ENCODE results near the gene GJE1.

Gene GJE1

DNA sequence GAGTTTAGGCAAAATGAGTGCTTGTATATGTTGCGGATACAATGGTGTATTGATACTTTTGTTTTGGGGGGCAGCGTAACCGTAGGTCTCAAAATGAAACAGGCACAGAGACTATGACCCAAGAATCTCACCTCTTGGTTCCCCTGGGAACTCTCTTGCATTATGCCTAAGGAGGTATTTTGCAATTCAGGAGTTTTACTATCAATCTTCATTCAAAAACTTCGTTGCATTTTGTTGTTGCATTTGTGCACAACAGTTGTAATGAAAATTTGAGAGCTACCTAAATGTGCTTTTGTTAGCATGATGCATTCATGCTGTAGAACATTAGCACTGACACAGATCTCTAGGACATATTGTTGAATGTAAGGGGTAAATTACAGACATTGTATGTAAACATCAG, 32.5 kb downstream of the GJE1 start:
- DNase-seq (ENCODE audit: low read depth in 2 of 2, low spot score in 1 of 2), result no peak

DNA sequence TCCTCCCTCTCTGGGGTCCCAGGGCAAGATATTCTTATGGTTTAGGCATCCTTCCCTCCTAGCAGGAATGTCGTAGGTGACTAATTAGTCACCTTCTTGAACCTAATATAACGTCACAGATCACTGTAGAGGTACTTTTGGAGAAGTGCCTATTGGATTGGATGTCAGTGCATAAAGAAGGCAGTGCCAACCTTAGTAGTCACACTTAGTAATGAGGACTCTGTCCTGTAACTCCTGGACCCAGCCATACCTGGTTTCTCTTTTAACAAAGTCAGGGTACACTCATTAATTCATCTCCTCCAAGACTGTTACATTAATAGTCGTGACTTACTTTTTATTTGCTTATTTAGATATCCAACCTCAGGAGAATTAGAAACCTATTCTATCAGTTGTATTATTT, 34.3 kb downstream of the GJE1 start:
- DNase-seq (ENCODE audit: low read depth in 2 of 2, low spot score in 1 of 2), result no peak

DNA sequence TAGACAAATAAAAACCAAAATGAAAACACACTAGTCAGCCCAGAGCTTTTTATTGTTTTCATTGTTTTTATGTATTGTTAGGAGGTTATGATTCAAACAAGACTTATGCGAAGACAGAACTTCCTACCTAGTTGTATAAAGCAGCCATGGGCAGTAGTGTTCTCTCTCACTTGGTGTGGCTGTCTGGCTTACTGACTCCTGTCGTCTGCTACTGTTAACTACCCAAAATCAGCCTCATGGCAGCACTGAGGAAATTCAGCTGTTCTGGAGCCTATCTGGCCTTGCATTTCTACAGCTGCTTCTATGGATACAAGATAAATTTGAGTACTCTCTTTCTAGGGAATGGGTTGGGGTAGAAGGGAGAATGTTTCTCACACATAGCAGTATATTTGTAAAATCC, 34.8 kb downstream of the GJE1 start:
- DNase-seq (ENCODE audit: low read depth in 2 of 2, low spot score in 1 of 2), result no peak

DNA sequence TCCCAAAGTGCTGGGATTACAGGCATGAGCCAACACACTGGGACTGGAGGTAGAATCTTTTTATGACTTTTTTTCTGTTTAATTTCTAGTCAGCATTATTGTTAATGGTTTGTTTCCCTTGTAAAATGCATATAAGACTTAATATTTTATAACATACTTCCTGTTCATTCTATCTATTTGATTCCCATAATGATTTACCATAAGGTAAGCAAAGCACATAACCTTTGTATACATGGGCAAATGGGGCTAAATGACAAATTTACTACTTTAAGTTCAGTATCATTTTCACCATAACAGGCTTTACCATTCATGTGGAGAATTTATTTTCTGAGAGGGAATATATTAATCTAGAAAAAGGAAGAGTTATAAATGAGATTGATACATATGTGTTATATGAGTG, 38.6 kb downstream of the GJE1 start:
- DNase-seq (ENCODE audit: low read depth in 2 of 2, low spot score in 1 of 2), result no peak

DNA sequence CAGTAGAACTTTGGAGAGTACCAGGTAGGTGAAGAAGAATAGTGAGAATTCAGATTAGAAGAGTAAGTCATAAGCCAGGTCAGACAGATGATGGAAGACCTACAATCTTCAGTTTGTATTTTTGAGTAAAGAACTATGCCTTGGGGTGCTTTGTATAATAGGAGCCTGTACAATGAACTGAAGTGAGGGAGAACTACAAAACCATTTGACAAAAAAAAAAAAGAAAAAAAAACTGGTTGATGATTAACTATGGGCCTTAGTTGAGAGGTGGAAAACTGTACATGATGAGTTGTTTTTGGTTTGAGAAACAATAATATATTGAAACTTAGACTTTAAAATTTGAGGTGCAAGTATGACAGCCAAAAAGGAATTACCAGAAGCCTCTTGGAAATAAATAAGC, 40.0 kb downstream of the GJE1 start:
- DNase-seq (ENCODE audit: low read depth in 2 of 2, low spot score in 1 of 2), result no peak

DNA sequence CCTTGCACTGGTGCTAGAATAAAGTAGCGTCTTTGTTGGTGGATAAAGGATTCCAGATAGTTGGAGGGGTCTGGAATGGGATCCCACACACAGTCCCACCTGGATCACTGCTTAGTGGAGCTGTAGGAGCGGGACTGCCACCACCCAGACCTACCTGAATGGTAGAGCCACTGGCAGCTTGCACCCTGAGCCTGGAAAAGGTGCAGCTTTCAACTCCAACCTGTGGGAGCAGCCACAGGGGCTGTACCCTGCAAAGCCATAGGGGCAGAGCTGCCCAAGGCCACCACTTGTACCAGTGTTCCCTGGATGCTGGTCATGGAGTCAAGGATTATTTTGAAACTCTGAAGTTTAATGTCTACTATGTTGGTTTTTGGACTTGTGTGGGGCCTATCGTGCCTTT, 41.3 kb downstream of the GJE1 start:
- no peak for DNase-seq (ENCODE audit: low read depth in 2 of 2, low spot score in 1 of 2)

DNA sequence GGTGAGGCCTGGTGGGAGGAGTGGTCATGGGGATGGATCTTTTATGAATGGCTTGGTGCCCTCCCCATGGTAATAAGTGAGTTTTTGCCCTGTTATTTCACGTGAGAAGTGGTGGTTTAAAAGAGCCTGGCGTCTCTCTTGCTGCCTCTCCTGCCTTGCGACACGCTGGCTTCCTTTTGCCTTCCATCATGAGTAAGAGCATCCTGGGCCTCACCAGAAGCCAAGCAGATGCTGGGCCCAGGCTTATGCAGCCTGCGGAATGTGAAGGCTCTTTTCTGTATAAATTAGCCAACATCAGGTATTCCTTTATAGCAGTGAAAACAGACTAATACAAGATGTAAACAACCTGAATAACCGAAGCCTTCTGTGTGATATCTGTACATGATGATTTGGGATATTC, 42.0 kb downstream of the GJE1 start:
- DNase-seq (ENCODE audit: low read depth in 2 of 2, low spot score in 1 of 2), result no peak

DNA sequence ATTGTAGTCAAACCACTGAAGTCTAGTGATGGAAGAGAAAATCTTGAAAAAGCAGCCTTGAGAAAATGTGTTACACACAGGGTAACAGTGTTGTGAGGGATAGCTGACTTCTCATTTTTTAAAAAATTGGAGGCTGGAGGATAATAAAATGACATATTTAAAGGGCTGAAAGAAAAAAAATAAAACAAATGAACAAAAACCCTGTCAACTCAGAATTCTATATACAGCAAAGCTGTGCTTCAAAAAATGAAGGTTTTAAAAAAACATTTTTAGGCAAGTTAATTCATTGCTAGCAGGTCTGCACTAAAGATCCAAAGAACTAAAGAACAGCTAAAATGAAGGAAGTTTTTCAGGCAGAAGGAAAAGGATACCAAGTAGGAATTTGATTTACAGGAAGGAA, 45.4 kb downstream of the GJE1 start:
- no peak for DNase-seq (ENCODE audit: low read depth in 2 of 2, low spot score in 1 of 2)

DNA sequence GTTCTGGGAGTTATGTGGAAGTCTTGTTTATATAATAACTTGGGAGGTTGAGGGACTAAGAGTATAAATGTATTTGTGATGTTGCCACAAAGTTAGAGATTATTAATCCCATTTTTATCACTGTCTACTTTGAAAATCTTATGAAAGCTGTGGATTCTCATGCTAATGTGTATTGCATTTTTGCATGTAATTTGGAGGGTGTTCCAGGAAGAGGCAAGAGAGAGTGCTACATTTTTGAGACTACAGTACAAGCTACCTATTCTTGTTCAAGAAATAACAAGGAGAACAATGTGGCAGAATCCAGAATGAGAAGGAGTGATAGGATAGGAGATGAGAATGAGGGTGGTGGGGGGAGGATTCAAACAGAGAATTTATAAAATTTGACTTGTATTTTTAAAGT, 49.3 kb downstream of the GJE1 start:
- no peak for DNase-seq (ENCODE audit: low read depth in 2 of 2, low spot score in 1 of 2)

DNA sequence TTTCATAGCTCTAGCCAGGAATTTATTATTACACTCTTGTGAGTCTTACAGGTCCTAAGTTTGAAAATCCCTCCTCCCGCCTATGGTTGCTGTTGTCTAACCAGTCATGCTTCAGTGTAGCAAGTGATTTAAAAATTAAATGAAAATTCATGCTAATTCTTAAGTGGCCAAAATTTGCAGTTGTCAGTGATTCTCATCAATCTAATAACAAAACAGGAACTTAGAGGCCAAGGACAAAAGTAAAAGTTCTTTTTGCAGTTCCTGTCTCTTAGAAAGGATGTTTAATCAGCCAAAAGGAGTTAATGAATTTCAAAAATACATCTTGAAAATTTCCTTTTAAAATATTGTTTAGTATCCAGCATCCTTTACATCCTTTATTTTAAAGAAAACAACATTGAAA, 50.6 kb downstream of the GJE1 start:
- no peak for DNase-seq (ENCODE audit: low read depth in 2 of 2, low spot score in 1 of 2)

DNA sequence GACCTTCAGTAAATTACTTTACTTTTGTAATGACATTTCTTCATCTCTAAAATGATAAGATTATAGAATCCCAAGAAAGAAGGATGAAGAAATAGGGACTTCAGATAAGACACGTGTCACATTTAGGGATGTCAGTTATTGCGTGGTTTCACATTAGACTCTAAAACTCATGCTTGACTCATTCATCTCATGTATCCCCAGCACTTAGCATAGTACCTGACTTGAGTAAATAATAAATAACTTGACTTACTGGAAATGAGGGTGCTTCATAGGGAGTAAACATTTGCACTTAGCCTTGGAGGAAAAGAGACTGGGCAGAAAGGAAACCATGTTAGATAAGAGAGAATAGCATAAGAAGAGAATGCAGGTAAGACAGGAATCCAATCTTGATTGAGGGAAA, 51.6 kb downstream of the GJE1 start:
- DNase-seq (ENCODE audit: low read depth in 2 of 2, low spot score in 1 of 2), result no peak
